ENCODE data around the gene SEC16A.

SEC16A gene

GRCh38 chr9:136485049-136486045, 2.5 kb upstream of the SEC16A start:
- DNase-seq (ENCODE audit: low read depth), result peak; percentile 81

GRCh38 chr9:136484153-136485048, 1.6 kb upstream of the SEC16A start:
- no peak for DNase-seq (ENCODE audit: low read depth)

GRCh38 chr9:136483589-136484152, 831 bp upstream of the SEC16A start:
- peak; percentile 94 for DNase-seq (ENCODE audit: low read depth)

- no peak for DNase-seq (ENCODE audit: low read depth)
Observed at GRCh38 chr9:136482046-136482792, 621 bp downstream of the SEC16A start.

- DNase-seq (ENCODE audit: low read depth), result no peak
Observed at GRCh38 chr9:136481558-136481957, 1.3 kb downstream of the SEC16A start.

- no peak for DNase-seq (ENCODE audit: low read depth)
Observed at GRCh38 chr9:136476369-136477150, 6.3 kb downstream of the SEC16A start.

GRCh38 chr9:136474974-136475865, 7.6 kb downstream of the SEC16A start:
- no peak for DNase-seq (ENCODE audit: low read depth)

GRCh38 chr9:136474021-136474640, 8.7 kb downstream of the SEC16A start:
- DNase-seq (ENCODE audit: low read depth), result no peak

- no peak for DNase-seq (ENCODE audit: low read depth)
Observed at GRCh38 chr9:136473354-136473721, 9.5 kb downstream of the SEC16A start.

- DNase-seq (ENCODE audit: low read depth), result no peak
Observed at GRCh38 chr9:136472640-136473353, 10.0 kb downstream of the SEC16A start.

- DNase-seq (ENCODE audit: low read depth), result no peak
Observed at GRCh38 chr9:136471802-136472487, 10.9 kb downstream of the SEC16A start.

GRCh38 chr9:136470792-136471469, 11.9 kb downstream of the SEC16A start:
- no peak for DNase-seq (ENCODE audit: low read depth)

GRCh38 chr9:136470356-136470755, 12.5 kb downstream of the SEC16A start:
- DNase-seq (ENCODE audit: low read depth), result no peak

- no peak for DNase-seq (ENCODE audit: low read depth)
Observed at GRCh38 chr9:136467766-136468165, 15.1 kb downstream of the SEC16A start.

- DNase-seq (ENCODE audit: low read depth), result no peak
Observed at GRCh38 chr9:136466155-136466541, 16.7 kb downstream of the SEC16A start.

GRCh38 chr9:136465500-136466154, 17.2 kb downstream of the SEC16A start:
- DNase-seq (ENCODE audit: low read depth), result no peak

GRCh38 chr9:136464241-136464640, 18.6 kb downstream of the SEC16A start:
- no peak for DNase-seq (ENCODE audit: low read depth)
